ENCODE results near the gene WAPL.

WAPL gene

DNA sequence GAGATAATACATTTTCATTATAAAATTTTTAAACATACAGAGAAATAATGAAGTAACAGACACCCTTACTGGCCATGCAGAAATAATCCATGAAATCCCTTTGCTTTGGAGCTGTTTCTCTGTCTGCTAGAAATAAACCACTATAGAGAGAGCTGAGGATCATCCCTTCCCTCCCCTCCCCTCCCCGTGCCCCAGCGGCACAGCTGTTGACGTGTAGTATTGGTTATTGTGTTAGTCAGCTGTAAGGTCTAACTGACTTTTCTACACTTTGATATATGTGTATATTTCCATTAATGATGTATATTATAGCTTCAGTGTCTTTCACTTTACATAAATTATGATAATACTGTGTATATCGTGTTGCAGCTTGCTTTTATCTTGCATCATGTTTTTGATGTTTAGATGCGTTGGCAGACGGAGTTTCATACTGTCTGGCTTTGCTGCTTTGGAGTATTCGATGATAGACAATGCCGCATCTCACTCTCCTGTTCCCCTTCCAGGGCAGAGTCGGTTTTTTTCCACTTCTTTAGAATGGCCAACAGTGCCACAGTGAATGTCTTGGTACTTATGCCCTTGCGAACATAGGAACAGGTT is 127.6 kb downstream of the WAPL start:
- TF ChIP-seq SIN3A (IDR thresholded peaks at IDR 0.05; ENCODE audit: borderline replicate concordance, insufficient read depth, low read length) = no peak
- TF ChIP-seq TAF1 (IDR thresholded peaks at IDR 0.05; ENCODE audit: borderline replicate concordance, insufficient read depth, low read length) = no peak

DNA sequence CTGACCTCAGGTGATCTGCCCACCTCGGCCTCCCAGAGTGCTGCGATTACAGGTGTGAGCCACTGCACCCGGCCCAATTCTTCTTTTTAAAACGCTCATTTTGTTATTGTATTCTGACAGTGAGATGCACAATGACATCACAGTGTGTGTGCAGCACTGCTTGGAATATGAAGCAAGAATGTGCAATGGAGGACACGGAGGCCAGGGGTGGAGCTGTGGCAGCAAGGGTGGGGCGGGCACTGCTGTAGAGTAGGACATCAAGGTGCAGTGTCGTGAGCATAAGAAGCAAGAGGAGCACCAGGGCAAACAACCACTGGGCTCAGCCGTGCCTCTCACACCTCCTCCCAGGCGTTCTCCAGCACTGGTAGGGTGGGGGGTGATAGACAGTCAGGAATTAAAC is 128.2 kb downstream of the WAPL start:
- TF ChIP-seq TAF1 (IDR thresholded peaks at IDR 0.05; ENCODE audit: borderline replicate concordance, insufficient read depth, low read length) = no peak

DNA sequence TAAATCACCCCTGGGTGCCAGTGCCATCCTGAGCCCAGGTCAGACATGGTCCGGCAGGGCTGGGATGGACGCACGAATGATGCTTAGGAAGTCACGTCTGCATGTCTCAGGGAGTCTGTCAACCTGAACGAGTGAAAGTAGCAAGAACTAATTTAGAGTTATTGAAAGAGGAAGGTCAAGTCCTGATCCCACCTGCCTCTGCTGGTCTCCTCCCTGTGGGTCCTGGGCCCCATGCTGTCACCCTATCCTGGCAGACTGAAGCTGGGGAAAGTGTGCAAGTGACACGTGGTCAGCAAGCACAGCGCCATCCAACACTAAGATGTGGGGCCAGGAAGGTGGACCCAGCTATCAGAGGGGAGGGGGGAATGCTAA is 128.9 kb downstream of the WAPL start:
- no peak for TF ChIP-seq TAF1 (IDR thresholded peaks at IDR 0.05; ENCODE audit: borderline replicate concordance, insufficient read depth, low read length)
- TF ChIP-seq SIN3A (IDR thresholded peaks at IDR 0.05; ENCODE audit: borderline replicate concordance, insufficient read depth, low read length) = no peak
- TF ChIP-seq, protein P1, sequence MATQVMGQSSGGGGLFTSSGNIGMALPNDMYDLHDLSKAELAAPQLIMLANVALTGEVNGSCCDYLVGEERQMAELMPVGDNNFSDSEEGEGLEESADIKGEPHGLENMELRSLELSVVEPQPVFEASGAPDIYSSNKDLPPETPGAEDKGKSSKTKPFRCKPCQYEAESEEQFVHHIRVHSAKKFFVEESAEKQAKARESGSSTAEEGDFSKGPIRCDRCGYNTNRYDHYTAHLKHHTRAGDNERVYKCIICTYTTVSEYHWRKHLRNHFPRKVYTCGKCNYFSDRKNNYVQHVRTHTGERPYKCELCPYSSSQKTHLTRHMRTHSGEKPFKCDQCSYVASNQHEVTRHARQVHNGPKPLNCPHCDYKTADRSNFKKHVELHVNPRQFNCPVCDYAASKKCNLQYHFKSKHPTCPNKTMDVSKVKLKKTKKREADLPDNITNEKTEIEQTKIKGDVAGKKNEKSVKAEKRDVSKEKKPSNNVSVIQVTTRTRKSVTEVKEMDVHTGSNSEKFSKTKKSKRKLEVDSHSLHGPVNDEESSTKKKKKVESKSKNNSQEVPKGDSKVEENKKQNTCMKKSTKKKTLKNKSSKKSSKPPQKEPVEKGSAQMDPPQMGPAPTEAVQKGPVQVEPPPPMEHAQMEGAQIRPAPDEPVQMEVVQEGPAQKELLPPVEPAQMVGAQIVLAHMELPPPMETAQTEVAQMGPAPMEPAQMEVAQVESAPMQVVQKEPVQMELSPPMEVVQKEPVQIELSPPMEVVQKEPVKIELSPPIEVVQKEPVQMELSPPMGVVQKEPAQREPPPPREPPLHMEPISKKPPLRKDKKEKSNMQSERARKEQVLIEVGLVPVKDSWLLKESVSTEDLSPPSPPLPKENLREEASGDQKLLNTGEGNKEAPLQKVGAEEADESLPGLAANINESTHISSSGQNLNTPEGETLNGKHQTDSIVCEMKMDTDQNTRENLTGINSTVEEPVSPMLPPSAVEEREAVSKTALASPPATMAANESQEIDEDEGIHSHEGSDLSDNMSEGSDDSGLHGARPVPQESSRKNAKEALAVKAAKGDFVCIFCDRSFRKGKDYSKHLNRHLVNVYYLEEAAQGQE (IDR thresholded peaks at IDR 0.05; ENCODE audit: insufficient read depth in 1 of 2, low read depth in 2 of 2, low read length in 2 of 2) = no peak
- TF ChIP-seq FOXP2 (optimal IDR thresholded peaks at IDR 0.05; ENCODE audit: borderline replicate concordance, extremely low read depth, extremely low read length, insufficient read depth) = no peak
- no peak for TF ChIP-seq POLR2AphosphoS5 (IDR thresholded peaks at IDR 0.05; ENCODE audit: low read depth, low read length)

DNA sequence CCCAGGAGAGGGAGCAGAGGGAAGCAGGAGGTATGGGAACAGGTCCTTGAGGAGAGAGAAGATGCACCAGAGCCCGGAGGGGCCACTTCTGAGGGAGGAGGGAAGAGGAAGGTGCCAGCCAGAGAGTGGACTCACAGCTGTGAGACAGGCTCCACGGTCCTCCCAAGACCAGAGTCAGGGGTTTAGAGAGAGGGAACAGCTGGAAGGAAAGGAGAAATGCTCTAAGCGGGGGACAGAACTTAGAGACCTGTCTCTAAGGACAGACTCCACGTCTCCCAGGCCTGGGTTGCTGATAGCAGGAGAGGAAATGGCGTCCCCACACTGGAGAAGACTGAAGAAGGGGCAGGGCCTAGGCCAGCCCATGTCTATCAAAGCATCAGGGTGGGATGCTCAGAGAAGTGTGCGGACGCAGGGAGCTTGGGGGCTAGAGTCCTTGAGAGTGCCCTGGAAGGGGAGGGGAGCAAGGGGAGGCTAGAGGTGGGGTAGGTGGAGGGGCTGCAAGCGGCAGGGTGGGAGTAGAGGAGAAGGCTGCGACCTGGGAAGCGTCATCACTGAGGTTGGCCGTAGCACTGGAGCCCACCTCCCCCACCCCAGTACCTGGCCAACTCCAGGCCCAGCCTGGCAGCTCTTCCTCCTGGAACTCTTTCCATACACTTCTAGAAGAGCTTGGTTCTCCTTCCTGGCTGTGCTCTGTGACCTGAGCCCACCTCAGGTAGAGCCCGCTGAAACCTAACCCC is 129.4 kb downstream of the WAPL start:
- TF ChIP-seq, protein P1 (IDR thresholded peaks at IDR 0.05; ENCODE audit: insufficient read depth in 1 of 2, low read depth in 2 of 2, low read length in 2 of 2) = no peak
- TF ChIP-seq TAF1 (IDR thresholded peaks at IDR 0.05; ENCODE audit: borderline replicate concordance, insufficient read depth, low read length) = no peak
- TF ChIP-seq FOXP2 (optimal IDR thresholded peaks at IDR 0.05; ENCODE audit: borderline replicate concordance, extremely low read depth, extremely low read length, insufficient read depth) = no peak
- TF ChIP-seq POLR2AphosphoS5 (IDR thresholded peaks at IDR 0.05; ENCODE audit: low read depth, low read length) = no peak
- TF ChIP-seq SIN3A (IDR thresholded peaks at IDR 0.05; ENCODE audit: borderline replicate concordance, insufficient read depth, low read length) = no peak

DNA sequence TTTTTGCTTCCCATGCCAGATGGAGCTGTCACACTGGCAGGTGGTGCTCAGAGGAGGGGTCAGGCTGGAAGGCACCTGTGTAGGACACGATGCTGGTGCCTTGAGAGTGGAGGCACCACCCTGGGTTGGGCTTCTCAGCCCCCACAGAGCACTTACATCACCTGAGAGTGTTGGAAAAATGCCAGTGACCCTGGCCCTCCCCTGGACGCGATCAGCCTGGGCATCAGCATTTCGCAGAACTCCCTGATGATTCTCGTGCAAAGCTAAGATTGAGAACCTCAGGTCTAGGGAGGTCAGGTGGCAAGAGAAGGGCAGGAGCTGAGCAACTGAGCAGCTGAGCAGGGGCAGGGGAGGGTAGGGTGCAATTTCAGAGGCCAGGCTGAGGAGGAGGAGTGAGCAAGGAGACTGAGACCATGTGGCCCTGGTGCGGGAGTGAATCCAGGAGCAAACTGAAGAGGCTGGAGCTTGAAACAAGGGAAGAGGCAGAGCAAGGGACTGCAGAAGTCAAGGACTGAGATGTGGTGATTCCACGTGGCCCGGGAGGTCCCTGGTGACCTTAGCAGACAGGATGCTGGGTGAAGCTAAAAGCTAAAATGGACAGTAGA is 130.3 kb downstream of the WAPL start:
- no peak for TF ChIP-seq TAF1 (IDR thresholded peaks at IDR 0.05; ENCODE audit: borderline replicate concordance, insufficient read depth, low read length)
- TF ChIP-seq FOXP2 (optimal IDR thresholded peaks at IDR 0.05; ENCODE audit: borderline replicate concordance, extremely low read depth, extremely low read length, insufficient read depth) = no peak
- TF ChIP-seq POLR2AphosphoS5 (IDR thresholded peaks at IDR 0.05; ENCODE audit: low read depth, low read length) = no peak
- TF ChIP-seq, protein P1 (IDR thresholded peaks at IDR 0.05; ENCODE audit: insufficient read depth in 1 of 2, low read depth in 2 of 2, low read length in 2 of 2) = no peak
- TF ChIP-seq SIN3A (IDR thresholded peaks at IDR 0.05; ENCODE audit: borderline replicate concordance, insufficient read depth, low read length) = no peak
